ENCODE measurements around the gene COL18A1. TPM values are rescaled to one million over a fixed set of nuclear protein-coding genes. Genes with fewer than 3 reads are reported as not detected.

The COL18A1 gene
- total and polyA plus RNA-seq, 5 experiments from 2014 or later = 1.5 to 22.2 (median 9.9) TPM

GRCh38 chr21:45551783-45552695 is 147.1 kb downstream of the COL18A1 start:
- no peaks in the 10 kb centered on the region for H3K27me3 Mint-ChIP-seq
- POLR2A ChIA-PET = no interaction called here
- H3K9me3 Mint-ChIP-seq = peaks cover 0 to 1% (median 0%) of the 10 kb centered on the region in 9 donors
- ATAC-seq = no peak
- no peaks in the 10 kb centered on the region for H3K36me3 Mint-ChIP-seq
- peaks cover 19 to 57% (median 44%) of the 10 kb centered on the region in 4 donors for H3K4me1 Mint-ChIP-seq
- H3K27ac Mint-ChIP-seq = peak overlapping the region; percentile 85 to 97 (median 92)
- DNase-seq = peak in 1 of 10 donors; percentile 46
- peak overlapping the region; percentile 67 to 89 (median 83) for H3K4me3 Mint-ChIP-seq

- Mint-ChIP-seq H3K27me3 (no peaks in the 10 kb centered on the region), H3K27ac (peak overlapping the region in 8 of 10 donors; percentile 8 to 76 (median 44)), H3K36me3 (no peaks in the 10 kb centered on the region), H3K4me3 (peak overlapping the region in 8 of 10 donors; percentile 2 to 75 (median 42)), H3K4me1 (peaks cover 19 to 51% (median 41%) of the 10 kb centered on the region in 4 donors), H3K9me3 (peaks cover 0 to 1% (median 0%) of the 10 kb centered on the region in 9 donors)
- POLR2A ChIA-PET = no interaction called here
- peak in 1 of 10 donors; percentile 47 for DNase-seq
- no peak for ATAC-seq
These were observed 147.9 kb downstream of the COL18A1 start for GRCh38 chr21:45552696-45553391.

- no peaks in the 10 kb centered on the region for H3K27me3 Mint-ChIP-seq
- DNase-seq (peak; percentile 79 to 97 (median 92)), ATAC-seq (peak; percentile 83 to 85)
- POLR2A ChIA-PET = interaction anchor here (0.6 to 1.0 kb wide), 2 partner anchors 42 to 752 kb away, joined by 3 read pairs; no protein-coding TSS in a partner anchor
- H3K36me3 Mint-ChIP-seq = no peaks in the 10 kb centered on the region
- no peaks in the 10 kb centered on the region for H3K9me3 Mint-ChIP-seq
- peaks cover 18 to 42% (median 34%) of the 10 kb centered on the region in 4 donors for H3K4me1 Mint-ChIP-seq
- peak overlapping the region; percentile 89 to 99 (median 96) for H3K4me3 Mint-ChIP-seq
- H3K27ac Mint-ChIP-seq = peak overlapping the region; percentile 85 to 99 (median 94)
These were observed 149.7 kb downstream of the COL18A1 start for GRCh38 chr21:45554477-45555175.

- Mint-ChIP-seq H3K27ac (no peak overlapping the region), H3K27me3 (peaks cover 0 to 3% (median 0%) of the 10 kb centered on the region in 5 donors), H3K4me1 (peaks cover 16 to 38% (median 29%) of the 10 kb centered on the region in 4 donors), H3K9me3 (no peaks in the 10 kb centered on the region), H3K4me3 (peak overlapping the region in 2 of 10 donors; percentile 55 to 97), H3K36me3 (no peaks in the 10 kb centered on the region)
- ATAC-seq (no peak), DNase-seq (no peak)
- POLR2A ChIA-PET = interaction anchor here (0.6 to 1.4 kb wide), 3 partner anchors 11 to 753 kb away, joined by 3 to 4 read pairs (median 3); no protein-coding TSS in a partner anchor
These were observed 150.2 kb downstream of the COL18A1 start for GRCh38 chr21:45555251-45555556.

- peak overlapping the region in 8 of 10 donors; percentile 19 to 90 (median 78) for H3K27ac Mint-ChIP-seq
- peaks cover 0 to 5% (median 2%) of the 10 kb centered on the region in 5 donors for H3K27me3 Mint-ChIP-seq
- no peaks in the 10 kb centered on the region for H3K9me3 Mint-ChIP-seq
- H3K4me1 Mint-ChIP-seq = peaks cover 12 to 33% (median 24%) of the 10 kb centered on the region in 4 donors
- POLR2A ChIA-PET = interaction anchor here (0.6 to 1.4 kb wide), 4 partner anchors 11 to 753 kb away, joined by 3 to 4 read pairs (median 4); no protein-coding TSS in a partner anchor
- DNase-seq (peak in 9 of 10 donors; percentile 24 to 69 (median 51)), ATAC-seq (peak; percentile 49 to 57)
- no peaks in the 10 kb centered on the region for H3K36me3 Mint-ChIP-seq
- peak overlapping the region in 9 of 10 donors; percentile 39 to 72 (median 59) for H3K4me3 Mint-ChIP-seq
These were observed 150.8 kb downstream of the COL18A1 start for GRCh38 chr21:45555557-45556301.

DNA sequence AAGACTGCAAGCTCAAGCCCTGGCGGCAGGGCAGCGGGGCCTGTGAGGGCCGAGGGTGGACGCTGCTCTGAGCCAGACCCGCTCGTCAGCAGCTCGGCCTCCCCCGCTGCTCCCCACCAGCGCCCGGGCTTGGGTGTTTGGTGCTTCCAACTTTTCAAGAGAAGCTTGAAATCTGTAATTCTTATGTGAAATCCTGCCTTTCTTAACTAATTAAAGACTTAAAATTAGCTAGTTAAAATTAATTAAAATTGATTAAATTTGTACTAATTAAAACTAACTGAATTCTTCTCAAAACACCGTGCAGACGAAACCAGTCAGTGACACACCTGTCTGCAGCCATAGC is 151.3 kb downstream of the COL18A1 start:
- Mint-ChIP-seq H3K36me3 (no peaks in the 10 kb centered on the region), H3K27me3 (peaks cover 0 to 5% (median 2%) of the 10 kb centered on the region in 5 donors), H3K4me3 (peak overlapping the region in 6 of 10 donors; percentile 22 to 72 (median 57)), H3K27ac (peak overlapping the region in 2 of 10 donors; percentile 22 to 90), H3K4me1 (peaks cover 9 to 28% (median 20%) of the 10 kb centered on the region in 4 donors), H3K9me3 (no peaks in the 10 kb centered on the region)
- ATAC-seq (no peak), DNase-seq (no peak)
- POLR2A ChIA-PET = interaction anchor here (1.4 kb wide), 2 partner anchors 12 to 36 kb away, joined by 4 read pairs; no protein-coding TSS in a partner anchor

- peak overlapping the region in 6 of 10 donors; percentile 29 to 64 (median 46) for H3K4me3 Mint-ChIP-seq
- peak overlapping the region in 3 of 10 donors; percentile 22 to 85 (median 59) for H3K27ac Mint-ChIP-seq
- POLR2A ChIA-PET = interaction anchor here (1.4 kb wide), 2 partner anchors 12 to 35 kb away, joined by 4 read pairs; no protein-coding TSS in a partner anchor
- no peak for ATAC-seq
- H3K27me3 Mint-ChIP-seq = peaks cover 0 to 5% (median 2%) of the 10 kb centered on the region in 5 donors
- H3K9me3 Mint-ChIP-seq = no peaks in the 10 kb centered on the region
- no peaks in the 10 kb centered on the region for H3K36me3 Mint-ChIP-seq
- H3K4me1 Mint-ChIP-seq = peaks cover 4 to 22% (median 13%) of the 10 kb centered on the region in 4 donors
- peak in 1 of 10 donors; percentile 57 for DNase-seq
These were observed 152.0 kb downstream of the COL18A1 start for GRCh38 chr21:45556645-45557615.

- H3K4me3 Mint-ChIP-seq = peak overlapping the region in 2 of 10 donors; percentile 29 to 50
- peaks cover 0 to 3% (median 0%) of the 10 kb centered on the region in 9 donors for H3K9me3 Mint-ChIP-seq
- H3K4me1 Mint-ChIP-seq = peaks cover 3 to 17% (median 10%) of the 10 kb centered on the region in 4 donors
- H3K36me3 Mint-ChIP-seq = no peaks in the 10 kb centered on the region
- peak overlapping the region in 3 of 10 donors; percentile 22 to 85 (median 59) for H3K27ac Mint-ChIP-seq
- POLR2A ChIA-PET = no interaction called here
- DNase-seq (peak in 1 of 10 donors; percentile 54), ATAC-seq (no peak)
- H3K27me3 Mint-ChIP-seq = peaks cover 0 to 5% (median 2%) of the 10 kb centered on the region in 5 donors
These were observed 152.7 kb downstream of the COL18A1 start for GRCh38 chr21:45557616-45558043.

GRCh38 chr21:45558044-45558721 is 153.2 kb downstream of the COL18A1 start:
- Mint-ChIP-seq H3K36me3 (no peaks in the 10 kb centered on the region), H3K9me3 (peaks cover 0 to 8% (median 2%) of the 10 kb centered on the region in 9 donors), H3K27ac (peak overlapping the region in 2 of 10 donors; percentile 10 to 53), H3K4me3 (peak overlapping the region in 1 of 10 donors; percentile 50), H3K27me3 (peaks cover 0 to 10% (median 3%) of the 10 kb centered on the region in 5 donors), H3K4me1 (peaks cover 3 to 11% (median 6%) of the 10 kb centered on the region in 4 donors)
- no peak for ATAC-seq
- DNase-seq = no peak
- POLR2A ChIA-PET = no interaction called here
